Coronary artery (tissue), 2 donors: Measurements from ENCODE around the gene ALOX5.
"Not testable (repeated sequence)": the region's sequence is repeated elsewhere in the genome, so short reads cannot be mapped to it uniquely, and the experiment has no call there.

Experiments
- DNase-seq: peaks from one replicate; pipeline ENCODE4 v3.0.0-alpha.2; 2017; ENCODE audit warnings: low spot score
- H3K27ac ChIP-seq, 2 donors: fragments of 200-600 bp; sonication (generic); one replicate each; pipeline ENCODE4 v1.5.1; 2016 to 2019
- H3K4me3 ChIP-seq: fragments of 200-600 bp; sonication (generic); 2 replicates; pipeline ENCODE4 v1.5.1; 2016; ENCODE audit warnings: mild to moderate bottlenecking, moderate library complexity
- TF ChIP-seq, protein P1 (sequence below): fragments of 200-600 bp; sonication (generic); IDR thresholded peaks from one replicate; pipeline ENCODE4 v1.5.1; 2019; ENCODE audit warnings: antibody characterized with exemption

The ALOX5 gene

DNA sequence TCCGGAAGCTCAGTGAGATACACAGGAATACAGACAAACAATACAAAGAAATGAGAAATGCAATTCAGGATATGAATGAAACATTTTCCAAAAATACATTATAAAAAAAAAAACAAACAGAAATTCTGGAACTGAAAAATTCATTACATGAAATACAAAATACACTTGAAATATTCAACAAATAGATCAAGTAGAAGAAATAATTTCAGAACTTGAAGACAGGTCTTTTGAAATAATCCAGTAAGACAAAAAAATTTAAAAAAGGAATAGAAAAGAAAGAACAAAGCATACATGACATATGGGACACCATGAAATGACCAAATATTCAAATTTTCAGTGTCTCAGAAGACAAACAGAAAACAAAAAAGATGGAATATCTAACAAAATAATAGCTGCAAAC, 102.5 kb downstream of the ALOX5 start:
- Histone ChIP-seq H3K4me3 (no peak overlapping the region), H3K27ac (no peak overlapping the region)
- TF ChIP-seq, protein P1, sequence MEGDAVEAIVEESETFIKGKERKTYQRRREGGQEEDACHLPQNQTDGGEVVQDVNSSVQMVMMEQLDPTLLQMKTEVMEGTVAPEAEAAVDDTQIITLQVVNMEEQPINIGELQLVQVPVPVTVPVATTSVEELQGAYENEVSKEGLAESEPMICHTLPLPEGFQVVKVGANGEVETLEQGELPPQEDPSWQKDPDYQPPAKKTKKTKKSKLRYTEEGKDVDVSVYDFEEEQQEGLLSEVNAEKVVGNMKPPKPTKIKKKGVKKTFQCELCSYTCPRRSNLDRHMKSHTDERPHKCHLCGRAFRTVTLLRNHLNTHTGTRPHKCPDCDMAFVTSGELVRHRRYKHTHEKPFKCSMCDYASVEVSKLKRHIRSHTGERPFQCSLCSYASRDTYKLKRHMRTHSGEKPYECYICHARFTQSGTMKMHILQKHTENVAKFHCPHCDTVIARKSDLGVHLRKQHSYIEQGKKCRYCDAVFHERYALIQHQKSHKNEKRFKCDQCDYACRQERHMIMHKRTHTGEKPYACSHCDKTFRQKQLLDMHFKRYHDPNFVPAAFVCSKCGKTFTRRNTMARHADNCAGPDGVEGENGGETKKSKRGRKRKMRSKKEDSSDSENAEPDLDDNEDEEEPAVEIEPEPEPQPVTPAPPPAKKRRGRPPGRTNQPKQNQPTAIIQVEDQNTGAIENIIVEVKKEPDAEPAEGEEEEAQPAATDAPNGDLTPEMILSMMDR = no peak
- no peak for DNase-seq

DNA sequence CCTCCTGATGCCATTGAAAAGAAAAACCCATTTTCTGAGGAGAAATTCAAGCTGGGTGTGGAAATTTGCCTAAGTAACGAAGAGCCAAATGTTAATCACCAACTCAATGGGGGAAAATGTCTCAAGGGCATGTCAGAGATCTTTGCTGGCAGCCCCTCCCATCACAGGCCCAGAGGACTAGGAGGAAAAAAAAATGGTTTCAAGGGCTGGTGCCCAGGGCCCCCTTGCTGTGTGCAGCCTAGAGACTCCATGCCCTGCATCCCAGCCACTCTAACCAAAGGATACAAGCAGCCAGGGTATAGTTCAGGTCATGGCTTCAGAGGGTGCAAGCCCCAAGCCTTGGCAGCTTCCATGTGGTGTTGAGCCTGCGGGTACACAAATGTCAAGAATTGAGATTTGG, 106.3 kb downstream of the ALOX5 start:
- TF ChIP-seq, protein P1 = no peak
- H3K27ac ChIP-seq = no peak overlapping the region
- H3K4me3 ChIP-seq = no peak overlapping the region
- DNase-seq = no peak

DNA sequence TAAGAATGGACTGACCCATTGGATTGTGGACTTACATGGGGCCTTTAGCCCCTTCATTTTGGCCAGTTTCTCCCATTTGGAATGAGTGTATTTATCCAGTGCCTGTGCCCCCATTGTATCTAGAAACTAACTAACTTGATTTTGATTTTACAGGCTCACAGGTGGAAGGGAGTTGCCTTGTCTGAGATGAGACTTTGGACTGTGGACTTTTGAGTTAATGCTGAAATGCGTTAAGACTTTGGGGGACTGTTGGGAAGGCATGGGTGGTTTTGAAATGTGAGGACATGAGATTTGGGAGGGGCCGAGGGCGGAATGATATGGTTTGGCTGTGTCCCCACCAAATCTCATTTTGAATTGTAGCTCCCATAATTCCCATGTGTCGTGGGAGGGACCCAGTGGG, 107.1 kb downstream of the ALOX5 start:
- not testable (repeated sequence) for DNase-seq, H3K27ac ChIP-seq, H3K4me3 ChIP-seq

DNA sequence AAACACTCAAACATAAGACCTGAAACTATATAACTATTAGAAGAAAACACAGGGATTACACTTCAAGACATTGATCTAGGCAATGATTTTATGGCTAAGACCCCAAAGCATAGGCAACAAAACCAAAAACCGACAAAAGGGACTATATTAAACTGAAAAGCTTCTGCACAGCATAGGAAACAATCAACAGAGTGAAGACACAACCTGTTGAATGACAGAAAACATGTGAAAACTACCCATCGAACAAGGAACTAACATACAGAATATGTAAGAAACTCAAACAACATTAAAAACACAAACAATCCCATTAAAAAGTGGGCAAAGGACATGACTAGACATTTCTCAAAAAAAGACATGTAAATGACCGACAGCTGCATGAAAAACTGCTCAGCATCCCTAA, 109.0 kb downstream of the ALOX5 start:
- TF ChIP-seq, protein P1 = no peak
- Histone ChIP-seq H3K4me3 (no peak overlapping the region), H3K27ac (no peak overlapping the region)
- no peak for DNase-seq

DNA sequence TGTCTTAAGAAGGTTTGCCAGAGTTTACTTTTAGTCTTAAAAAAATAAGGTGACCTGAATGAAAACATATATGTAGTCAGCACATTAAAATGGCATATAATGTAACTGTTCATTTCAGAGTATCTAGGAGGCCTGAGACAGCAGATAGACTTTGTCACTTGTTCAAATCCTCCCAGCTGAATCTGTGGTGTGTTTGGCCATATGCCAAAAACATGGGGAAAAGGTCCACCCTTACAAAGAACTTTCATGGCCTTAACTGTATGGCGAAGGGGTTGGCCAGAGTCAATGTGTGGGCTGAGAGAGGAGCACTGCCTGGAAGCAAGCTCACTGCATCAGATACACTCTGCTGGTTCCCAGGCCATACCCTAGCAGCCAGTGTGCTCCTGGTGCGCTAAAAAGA, 113.7 kb downstream of the ALOX5 start:
- Histone ChIP-seq H3K4me3 (no peak overlapping the region), H3K27ac (no peak overlapping the region)
- TF ChIP-seq, protein P1 = no peak
- no peak for DNase-seq

DNA sequence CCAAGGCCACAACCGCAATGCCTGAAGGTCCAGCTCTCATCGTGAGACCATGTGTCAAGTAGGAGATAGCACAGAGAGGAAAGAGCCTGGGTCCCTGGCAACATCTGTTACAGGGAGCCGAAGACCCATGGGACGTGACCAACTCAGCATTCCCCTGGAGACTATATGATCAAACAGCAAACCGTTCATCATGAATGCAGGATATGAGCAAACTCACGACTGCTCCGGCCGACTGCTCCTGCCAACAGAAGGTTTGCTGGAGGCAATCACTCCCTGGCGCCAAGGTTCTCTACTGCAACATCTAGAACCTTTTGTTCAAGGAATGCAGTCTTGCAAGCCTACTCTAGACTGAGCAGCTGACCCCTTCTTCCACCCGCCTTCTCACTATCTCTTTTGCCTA, 114.3 kb downstream of the ALOX5 start:
- no peak overlapping the region for H3K27ac ChIP-seq
- no peak for DNase-seq
- no peak overlapping the region for H3K4me3 ChIP-seq
- TF ChIP-seq, protein P1 = no peak

DNA sequence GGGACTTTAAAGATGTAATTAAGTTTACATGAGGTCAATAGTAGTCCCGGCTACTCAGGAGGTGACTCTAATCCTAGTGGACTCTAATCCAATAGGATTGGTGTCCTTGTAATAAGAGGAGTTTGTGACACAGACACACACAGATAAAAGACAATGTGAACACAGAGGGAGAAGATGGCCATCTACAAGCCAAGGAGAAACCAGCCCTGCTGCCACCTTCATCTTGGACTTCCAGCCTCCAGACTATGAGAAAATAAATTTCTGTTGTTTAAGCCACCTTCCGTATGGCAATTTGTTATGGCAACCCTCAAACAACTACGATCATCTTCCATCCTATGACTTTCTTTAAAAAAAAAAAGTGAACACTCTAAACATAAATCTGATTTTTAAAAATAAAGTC, 116.3 kb downstream of the ALOX5 start:
- Histone ChIP-seq H3K27ac (no peak overlapping the region), H3K4me3 (no peak overlapping the region)
- TF ChIP-seq, protein P1 = no peak
- no peak for DNase-seq

DNA sequence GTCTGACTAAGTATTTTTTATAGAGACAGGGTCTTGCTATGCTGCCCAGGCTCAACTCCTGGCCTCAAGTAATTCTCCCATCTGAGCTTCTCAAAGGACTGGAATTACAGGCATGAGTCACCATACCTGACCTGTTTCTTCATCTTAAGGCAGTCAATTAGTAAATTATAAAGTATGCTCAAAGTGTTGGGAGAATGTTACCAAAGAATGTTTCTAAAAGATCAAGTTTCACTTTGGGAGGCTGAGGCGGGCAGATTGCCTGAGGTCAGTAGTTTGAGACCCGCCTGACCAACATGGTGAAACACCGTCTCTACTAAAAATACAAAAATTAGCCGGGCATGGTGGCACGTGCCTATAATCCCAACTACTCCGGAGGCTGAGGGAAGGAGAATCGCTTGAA, 117.0 kb downstream of the ALOX5 start:
- TF ChIP-seq, protein P1 = no peak
- no peak overlapping the region for H3K4me3 ChIP-seq
- DNase-seq = no peak
- no peak overlapping the region for H3K27ac ChIP-seq
